HG02798 (cell line): ENCODE data around the gene STK38L.
"Not testable (repeated sequence)": the region's sequence is repeated elsewhere in the genome, so short reads cannot be mapped to it uniquely, and the experiment has no call there.

Source experiments
- ATAC-seq: cut with Tn5 transposase; IDR thresholded peaks from one replicate; pipeline ENCODE4 v1.9.1; 2021; ENCODE audit warnings: mild to moderate bottlenecking; ENCODE audit not compliant: unreplicated experiment, poor library complexity

STK38L gene

GRCh38 chr12:27221625-27222387 lies 22.3 kb upstream of the STK38L start:
- peak; percentile 85 for ATAC-seq

- ATAC-seq: no peak
These were observed 17.6 kb upstream of the STK38L start for GRCh38 chr12:27226407-27226929.

- ATAC-seq: no peak
These were observed 14.7 kb upstream of the STK38L start for GRCh38 chr12:27229367-27229766.

- ATAC-seq: not testable (repeated sequence)
These were observed 12.7 kb upstream of the STK38L start for GRCh38 chr12:27231374-27231773.

GRCh38 chr12:27233814-27234213 lies 10.3 kb upstream of the STK38L start:
- no peak for ATAC-seq

- ATAC-seq: no peak
These were observed 7.6 kb upstream of the STK38L start for GRCh38 chr12:27236498-27236897.

GRCh38 chr12:27237790-27238771 lies 6.0 kb upstream of the STK38L start:
- peak; percentile 66 for ATAC-seq

- ATAC-seq: no peak
These were observed 1.1 kb upstream of the STK38L start for GRCh38 chr12:27243006-27243405.

GRCh38 chr12:27244689-27245488 lies 803 bp downstream of the STK38L start:
- no peak for ATAC-seq

- no peak for ATAC-seq
These were observed 2.1 kb downstream of the STK38L start for GRCh38 chr12:27246141-27246540.

- no peak for ATAC-seq
These were observed 2.7 kb downstream of the STK38L start for GRCh38 chr12:27246774-27247173.

GRCh38 chr12:27252934-27253333 lies 8.8 kb downstream of the STK38L start:
- peak; percentile 53 for ATAC-seq

- ATAC-seq: no peak
These were observed 9.3 kb downstream of the STK38L start for GRCh38 chr12:27253347-27253746.

- no peak for ATAC-seq
These were observed 11.7 kb downstream of the STK38L start for GRCh38 chr12:27255806-27256205.

GRCh38 chr12:27257104-27257843 lies 13.2 kb downstream of the STK38L start:
- ATAC-seq: no peak

- ATAC-seq: no peak
These were observed 16.7 kb downstream of the STK38L start for GRCh38 chr12:27260746-27261145.

- no peak for ATAC-seq
These were observed 17.8 kb downstream of the STK38L start for GRCh38 chr12:27261866-27262265.

- no peak for ATAC-seq
These were observed 26.1 kb downstream of the STK38L start for GRCh38 chr12:27270148-27270547.

GRCh38 chr12:27271206-27271605 lies 27.1 kb downstream of the STK38L start:
- ATAC-seq: no peak
